Lung (tissue), 12 donors: Measurements from ENCODE around the gene ADD3. TPM values are rescaled to one million over a fixed set of nuclear protein-coding genes. Genes with fewer than 3 reads are reported as not detected.

ENCODE experiments used
- ATAC-seq: fragments of 200-7000 bp; cut with Tn5 transposase; one replicate; pipeline ENCODE4 v1.9.1; 2020; ENCODE audit warnings: moderate number of reproducible peaks; ENCODE audit not compliant: insufficient read depth, low FRiP score
- DNase-seq, 3 donors: peaks; one replicate each; pipeline ENCODE4 v3.0.0-alpha.2; 2013 to 2017
- H3K27ac ChIP-seq, 2 donors: one replicate each; pipeline ENCODE4 v1.5.1; 2013; ENCODE audit warnings: mild to moderate bottlenecking in 2 of 2, moderate library complexity in 2 of 2, control low read depth in 1 of 2, inconsistent platforms in 1 of 2, low read depth in 1 of 2, low read length in 1 of 2
- H3K27me3 ChIP-seq, 3 donors: one replicate each; pipeline ENCODE4 v1.5.1; 2013; ENCODE audit warnings: low read length in 2 of 3; ENCODE audit not compliant: control insufficient read depth in 3 of 3, insufficient read depth in 3 of 3
- H3K36me3 ChIP-seq, 4 donors: one replicate each; pipeline ENCODE4 v1.5.1; 2013; ENCODE audit warnings: low read length in 4 of 4, mild to moderate bottlenecking in 1 of 4, moderate library complexity in 1 of 4; ENCODE audit not compliant: control insufficient read depth in 4 of 4, insufficient read depth in 4 of 4
- H3K4me1 ChIP-seq, 5 donors: one replicate each; pipeline ENCODE4 v1.5.1; 2013; ENCODE audit warnings: low read length in 5 of 5, mild to moderate bottlenecking in 2 of 5, moderate library complexity in 1 of 5; ENCODE audit not compliant: control insufficient read depth in 5 of 5, insufficient read depth in 5 of 5
- H3K4me3 ChIP-seq: one replicate; pipeline ENCODE4 v1.5.1; 2013; ENCODE audit warnings: mild to moderate bottlenecking, control low read depth, moderate library complexity
- H3K9ac ChIP-seq, 2 donors: one replicate each; pipeline ENCODE4 v1.5.1; 2013; ENCODE audit warnings: low read length in 2 of 2, control low read depth in 1 of 2; ENCODE audit not compliant: insufficient read depth in 1 of 2
- H3K9me3 ChIP-seq, 4 donors: one replicate each; pipeline ENCODE4 v1.5.1; 2013; ENCODE audit warnings: low read length in 3 of 4, mild to moderate bottlenecking in 1 of 4, moderate library complexity in 1 of 4; ENCODE audit not compliant: control insufficient read depth in 4 of 4, insufficient read depth in 3 of 4
- CTCF ChIP-seq: IDR thresholded peaks from 2 replicates; pipeline ENCODE4 v1.5.1; 2012; ENCODE audit warnings: mild to moderate bottlenecking; ENCODE audit errors: control extremely low read depth, extremely low read depth
- WGBS, 2 donors: extraction: QIAGEN DNeasy Blood & Tissue Kit; methylation state at CpG; one replicate each; pipeline ENCODE4 v1.1.7; 2013; 5-methylcytosine and 5-hydroxymethylcytosine counted together
- polyA plus RNA-seq, 2 donors: library from polyadenylated mRNA; stranded (reverse); fragments of 200-250 nt; gene quantifications; one replicate each; pipeline ENCODE4 v1.2.1, GENCODE V29; 2013
- total RNA-seq, 2 donors: library from RNA; depleted of rRNA in 1 of 2; stranded (reverse); fragments of >200 nt in 1 of 2; gene quantifications; one replicate each; pipeline ENCODE4 v1.2.1, GENCODE V29; 2014 to 2021
- donor health status: control.
- donor health status: control.
- donor health status: Bipolar disorder and iron deficiency.
- donor health status: healthy.
- donor health status: DM: yes; HTN: yes; CAD: no.

The ADD3 gene
- total and polyA plus RNA-seq, 4 donors = 22.0 to 289 (median 56.1) TPM

GRCh38 chr10:110011681-110012080 lies 3.9 kb downstream of the ADD3 start:
- Histone ChIP-seq H3K9me3 (no peaks in the 10 kb centered on the region), H3K4me1 (peaks cover 4 to 48% (median 26%) of the 10 kb centered on the region in 5 donors), H3K4me3 (no peak overlapping the region), H3K36me3 (no peaks in the 10 kb centered on the region), H3K27ac (no peak overlapping the region), H3K9ac (no peak overlapping the region), H3K27me3 (no peaks in the 10 kb centered on the region)
- no peak for TF ChIP-seq CTCF
- ATAC-seq (no peak), DNase-seq (peak in 1 of 3 donors; percentile 67)
- 54 to 73% methylated on average over 3 of the region's 3 CpGs for WGBS, 2 donors

GRCh38 chr10:110013630-110014293 lies 6.0 kb downstream of the ADD3 start:
- Histone ChIP-seq H3K9ac (no peak overlapping the region), H3K4me3 (no peak overlapping the region), H3K9me3 (no peaks in the 10 kb centered on the region), H3K4me1 (peaks cover 1 to 61% (median 32%) of the 10 kb centered on the region in 5 donors), H3K27ac (no peak overlapping the region), H3K36me3 (no peaks in the 10 kb centered on the region), H3K27me3 (no peaks in the 10 kb centered on the region)
- TF ChIP-seq CTCF = no peak
- DNase-seq (no peak), ATAC-seq (no peak)
- 51 to 75% methylated on average over 4 of the region's 4 CpGs for WGBS, 2 donors

- Histone ChIP-seq H3K9ac (no peak overlapping the region), H3K27me3 (no peaks in the 10 kb centered on the region), H3K4me3 (no peak overlapping the region), H3K27ac (peak overlapping the region; percentile 31 to 33), H3K4me1 (peaks cover 0 to 39% (median 21%) of the 10 kb centered on the region in 5 donors), H3K9me3 (no peaks in the 10 kb centered on the region), H3K36me3 (no peaks in the 10 kb centered on the region)
- TF ChIP-seq CTCF = no peak
- DNase-seq = peak in 1 of 3 donors; percentile 60
- ATAC-seq = no peak
These were observed 8.3 kb downstream of the ADD3 start for GRCh38 chr10:110016039-110016438.

- Histone ChIP-seq H3K4me3 (no peak overlapping the region), H3K36me3 (no peaks in the 10 kb centered on the region), H3K4me1 (peaks cover 0 to 34% (median 16%) of the 10 kb centered on the region in 5 donors), H3K9ac (no peak overlapping the region), H3K9me3 (no peaks in the 10 kb centered on the region), H3K27me3 (no peaks in the 10 kb centered on the region), H3K27ac (peak overlapping the region in 1 of 2 donors; percentile 9)
- no peak for DNase-seq
- WGBS, 2 donors = 43 to 50% methylated on average over 4 of the region's 4 CpGs
- ATAC-seq = no peak
- no peak for TF ChIP-seq CTCF
These were observed 9.3 kb downstream of the ADD3 start for GRCh38 chr10:110017052-110017451.
